Muscle of back (tissue), 11 donors: ENCODE measurements around the gene SRC. TPM values are rescaled to one million over a fixed set of nuclear protein-coding genes. Genes with fewer than 3 reads are reported as not detected.

Experiments used
- DNase-seq, 3 donors: peaks; one replicate each; pipeline versions ENCODE4 v3.0.0 to v3.0.0-alpha.2; 2013
- polyA plus RNA-seq, 10 donors: library from polyadenylated mRNA; unstranded; fragments of 120-200 nt; gene quantifications; one replicate each; pipeline ENCODE4 v1.2.1, GENCODE V29; 2013; ENCODE audit not compliant: insufficient read length in 10 of 10

Gene SRC
- polyA plus RNA-seq, 10 donors = 11.8 to 18.7 (median 14.2) TPM

DNA sequence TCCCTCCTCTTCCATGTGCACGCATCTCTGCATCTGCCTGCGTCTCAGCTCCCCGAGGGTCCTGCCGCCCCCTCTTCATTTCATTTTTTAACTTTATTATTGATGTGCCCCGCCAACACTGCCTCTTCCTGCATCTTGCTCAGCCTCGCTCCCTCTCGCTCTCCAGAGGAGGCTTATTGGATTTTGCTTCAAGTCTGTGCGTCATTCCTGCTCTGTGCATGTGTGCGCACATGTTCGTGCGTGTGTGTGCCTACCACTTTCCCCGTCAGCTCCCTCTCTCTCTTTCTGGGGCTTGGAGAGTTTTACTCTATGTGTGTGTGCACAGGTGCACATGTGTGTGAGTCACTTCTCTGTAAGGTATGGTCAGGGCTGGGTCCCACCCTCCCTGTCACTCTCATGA lies 103.3 kb downstream of the SRC start:
- DNase-seq = no peak

DNA sequence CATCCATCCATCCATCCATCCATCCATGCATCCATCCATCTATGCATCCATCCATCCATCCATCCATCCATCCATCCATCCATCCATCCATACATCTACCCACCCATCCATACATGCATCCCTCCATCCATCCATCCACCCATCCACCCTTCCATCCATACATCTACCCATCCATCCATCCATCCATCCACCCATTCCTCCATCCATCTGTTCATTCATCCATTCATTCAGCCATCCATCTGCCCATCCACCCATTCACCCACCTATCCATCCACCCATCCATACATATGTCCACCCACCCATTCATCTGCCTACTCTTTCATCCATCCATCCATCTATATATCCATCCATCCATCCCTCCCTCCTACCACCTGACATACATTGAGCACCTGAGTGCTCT lies 104.4 kb downstream of the SRC start:
- DNase-seq = no peak

DNA sequence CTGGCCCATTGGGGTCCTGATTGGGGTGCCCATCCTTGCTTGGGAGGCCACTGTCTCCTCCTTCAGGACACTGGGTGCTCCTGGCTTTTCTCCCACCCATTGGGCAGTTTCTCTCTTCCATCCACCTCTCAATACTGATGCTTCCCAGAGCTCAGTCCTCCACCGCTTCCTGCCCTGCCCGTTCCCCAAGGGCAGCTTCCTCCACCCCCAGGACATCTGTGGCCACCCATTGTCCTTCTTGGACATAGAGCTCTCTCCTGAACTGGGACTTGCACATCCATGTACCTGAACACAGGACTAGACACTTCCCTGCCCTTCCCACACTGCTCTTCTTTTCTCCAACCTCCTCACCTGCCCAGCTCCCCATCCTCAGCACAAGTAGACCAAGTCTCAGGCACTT lies 105.7 kb downstream of the SRC start:
- DNase-seq = no peak

DNA sequence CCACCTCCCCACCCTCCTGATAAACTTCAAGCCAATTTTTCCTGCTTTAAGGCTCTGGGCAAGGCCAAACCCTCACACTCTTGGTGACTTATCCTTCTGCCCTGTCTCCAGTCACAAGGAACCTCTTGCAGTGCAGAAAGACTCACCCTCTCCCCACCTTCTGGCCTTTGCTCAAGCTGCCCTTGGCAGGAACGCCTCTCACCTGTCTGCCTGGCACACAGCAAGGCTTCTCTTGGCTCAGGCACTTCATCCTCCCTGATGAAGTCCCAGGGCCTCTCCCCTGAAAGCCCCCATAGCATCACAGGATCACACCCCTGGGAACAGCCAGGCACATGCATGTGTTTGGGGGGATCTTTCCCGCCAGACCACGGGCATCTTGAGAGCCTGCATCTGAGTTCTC lies 106.3 kb downstream of the SRC start:
- no peak for DNase-seq

DNA sequence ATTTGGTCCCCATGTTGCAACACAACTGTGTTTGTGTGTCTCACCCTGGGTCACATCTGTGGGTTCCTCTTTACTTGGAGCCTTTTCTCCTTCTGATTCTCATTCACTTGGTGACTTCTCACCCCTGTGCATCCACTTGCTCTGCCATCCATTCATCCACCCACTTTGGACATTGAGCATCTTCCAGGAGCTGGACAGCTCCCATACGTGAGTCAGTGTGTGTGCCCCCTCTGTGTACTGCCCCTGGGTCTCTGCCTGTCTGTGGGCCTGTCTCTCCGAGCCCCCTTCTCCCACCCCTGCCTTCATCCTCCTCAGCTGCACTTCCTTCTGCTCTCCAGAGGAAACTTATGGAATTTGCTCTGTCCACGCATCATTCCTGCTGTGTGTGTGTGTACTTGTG lies 107.3 kb downstream of the SRC start:
- no peak for DNase-seq

DNA sequence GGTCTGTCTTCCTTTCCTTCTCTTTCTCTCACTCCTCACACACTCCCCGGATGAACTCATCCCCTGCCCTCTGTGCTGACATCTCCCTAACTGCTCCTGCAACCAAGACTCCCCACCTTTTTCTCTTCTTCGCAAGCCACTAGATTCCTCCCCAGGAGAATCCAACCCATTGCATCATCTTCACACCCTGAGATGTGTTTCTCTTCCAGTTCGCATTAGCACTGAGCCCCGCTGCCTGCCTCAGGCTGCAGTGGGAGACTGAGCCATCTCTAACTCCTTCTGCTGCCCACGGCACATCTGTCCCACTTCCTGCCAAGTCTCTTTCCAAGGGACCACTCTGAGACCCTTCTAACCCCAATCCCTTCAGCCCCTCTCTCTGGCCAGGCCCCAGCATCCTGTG lies 107.9 kb downstream of the SRC start:
- no peak for DNase-seq

DNA sequence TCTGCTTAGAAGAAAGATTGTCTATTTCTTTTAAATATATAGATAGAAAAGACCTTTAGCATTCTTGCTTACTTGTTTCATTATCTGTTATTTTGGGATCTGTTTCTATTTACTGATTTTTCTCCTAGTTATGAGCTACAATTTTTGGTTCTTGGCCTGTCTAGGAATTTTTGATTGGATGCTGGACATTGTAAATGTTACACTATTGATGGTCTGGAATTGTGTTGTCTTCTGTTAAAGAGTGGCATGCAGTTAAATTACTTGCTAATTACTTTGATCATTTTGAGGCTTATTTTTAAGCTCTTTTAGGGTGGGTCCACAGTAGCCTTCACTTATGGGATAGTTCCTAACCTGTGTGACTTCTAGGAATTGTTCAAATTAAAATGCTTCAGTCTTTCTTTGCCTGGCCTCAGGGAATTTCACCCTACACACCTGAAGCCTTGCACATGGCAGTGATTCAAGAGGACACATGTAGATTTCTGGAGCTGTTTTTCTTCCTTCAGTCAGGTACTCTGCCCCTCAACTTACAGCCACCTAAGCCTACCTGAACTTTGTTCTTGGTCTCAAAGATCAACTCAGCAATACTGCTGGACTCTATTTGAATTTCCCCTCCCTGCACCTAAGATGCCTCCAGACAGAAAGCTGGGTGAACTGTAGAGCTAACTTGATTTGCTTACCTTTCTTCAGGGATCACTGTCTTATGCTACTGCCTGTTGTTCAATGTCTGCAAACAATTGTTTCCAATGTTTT lies 108.9 kb downstream of the SRC start:
- no peak for DNase-seq

Other genes starting within 250 kb of the SRC start
- gene RPN2, start 166.8 kb upstream of the SRC start, polyA plus RNA-seq = 100 to 1,000 TPM; 135 to 211 (median 166) TPM
- 1 to 10 TPM; 3.8 to 6.0 (median 4.7) TPM for gene MROH8, start 166.6 kb upstream of the SRC start, polyA plus RNA-seq
- not detected for gene GHRH, start 84.3 kb upstream of the SRC start, polyA plus RNA-seq
- gene MANBAL, start 56.5 kb upstream of the SRC start, polyA plus RNA-seq = 10 to 100 TPM; 30.0 to 44.3 (median 34.7) TPM
- 100 to 1,000 TPM; 311 to 686 (median 530) TPM for gene NNAT, start 175.1 kb downstream of the SRC start, polyA plus RNA-seq
- 100 to 1,000 TPM; 283 to 491 (median 416) TPM for gene BLCAP, start 181.7 kb downstream of the SRC start, polyA plus RNA-seq